ENCODE results near the gene RCCD1.
"Not testable (repeated sequence)": the region's sequence is repeated elsewhere in the genome, so short reads cannot be mapped to it uniquely, and the experiment has no call there.

Gene RCCD1

GRCh38 chr15:90921887-90922286 is 32.8 kb upstream of the RCCD1 start:
- H3K79me1 ChIP-seq (replicated peaks; ENCODE audit: low read length, poor library complexity, severe bottlenecking) = no peaks in the 10 kb centered on the region
- no peaks in the 10 kb centered on the region for H3K4me1 ChIP-seq (ENCODE audit: control insufficient read depth, insufficient read depth, low read depth, low read length)
- WGBS = 97% methylated on average over 1 of the region's 4 CpGs
- H2AFZ ChIP-seq (ENCODE audit: low read depth, low read length) = no peak overlapping the region
- no peak overlapping the region for H3K18ac ChIP-seq (ENCODE audit: low read depth in 1 of 2, low read length in 2 of 2)
- no peak overlapping the region for H3K4ac ChIP-seq (ENCODE audit: low read depth in 1 of 2, low read length in 2 of 2)
- H3K4me3 ChIP-seq (ENCODE audit: insufficient read depth in 1 of 2, low read depth in 1 of 2, low read length in 2 of 2) = no peak overlapping the region
- no peak overlapping the region for H2BK120ac ChIP-seq (ENCODE audit: low read depth, low read length)
- H4K91ac ChIP-seq (ENCODE audit: low read length) = no peak overlapping the region
- no peak overlapping the region for H4K8ac ChIP-seq (ENCODE audit: low read length)
- H3K4me2 ChIP-seq (ENCODE audit: low read length, poor library complexity, severe bottlenecking) = no peak overlapping the region
- no peak overlapping the region for H3K14ac ChIP-seq (ENCODE audit: low read length in 2 of 2)
- H3K9me3 ChIP-seq (ENCODE audit: control insufficient read depth, low read length) = no peaks in the 10 kb centered on the region
- no peak overlapping the region for H2BK12ac ChIP-seq (ENCODE audit: low read length in 2 of 2)
- H3K23ac ChIP-seq (ENCODE audit: low read length in 2 of 2) = no peak overlapping the region
- no peak for DNase-seq
- H3K27me3 ChIP-seq (ENCODE audit: control insufficient read depth in 1 of 2, insufficient read depth in 1 of 2, low read length in 2 of 2) = no peaks in the 10 kb centered on the region
- no peak overlapping the region for H2AK5ac ChIP-seq (ENCODE audit: low read length, severe bottlenecking)
- H2BK5ac ChIP-seq (ENCODE audit: low read depth, low read length, poor library complexity, severe bottlenecking) = no peak overlapping the region
- no peak overlapping the region for H3K9ac ChIP-seq (ENCODE audit: low read length)
- no peak overlapping the region for H2BK15ac ChIP-seq (ENCODE audit: low read depth, poor library complexity, severe bottlenecking)
- H3K36me3 ChIP-seq (ENCODE audit: control insufficient read depth in 1 of 2, insufficient read depth in 2 of 2, low read depth in 1 of 2, low read length in 2 of 2) = peaks cover 34 to 44% of the 10 kb centered on the region in 2 experiments
- no peak overlapping the region for H3K27ac ChIP-seq (ENCODE audit: low read length, poor library complexity, severe bottlenecking)

- not testable (repeated sequence) for H2BK15ac ChIP-seq (ENCODE audit: low read depth, poor library complexity, severe bottlenecking); H3K23ac ChIP-seq (ENCODE audit: low read length in 2 of 2); H2BK12ac ChIP-seq (ENCODE audit: low read length in 2 of 2); H2BK5ac ChIP-seq (ENCODE audit: low read depth, low read length, poor library complexity, severe bottlenecking); H3K4me1 ChIP-seq (ENCODE audit: control insufficient read depth, insufficient read depth, low read depth, low read length); H2BK120ac ChIP-seq (ENCODE audit: low read depth, low read length); H3K14ac ChIP-seq (ENCODE audit: low read length in 2 of 2); H3K9me3 ChIP-seq (ENCODE audit: control insufficient read depth, low read length); H3K79me1 ChIP-seq (replicated peaks; ENCODE audit: low read length, poor library complexity, severe bottlenecking); H2AFZ ChIP-seq (ENCODE audit: low read depth, low read length); H3K4ac ChIP-seq (ENCODE audit: low read depth in 1 of 2, low read length in 2 of 2); H3K27me3 ChIP-seq (ENCODE audit: control insufficient read depth in 1 of 2, insufficient read depth in 1 of 2, low read length in 2 of 2); H3K27ac ChIP-seq (ENCODE audit: low read length, poor library complexity, severe bottlenecking); H3K9ac ChIP-seq (ENCODE audit: low read length); H3K4me2 ChIP-seq (ENCODE audit: low read length, poor library complexity, severe bottlenecking); DNase-seq; H3K18ac ChIP-seq (ENCODE audit: low read depth in 1 of 2, low read length in 2 of 2); H3K4me3 ChIP-seq (ENCODE audit: insufficient read depth in 1 of 2, low read depth in 1 of 2, low read length in 2 of 2); H2AK5ac ChIP-seq (ENCODE audit: low read length, severe bottlenecking); H4K8ac ChIP-seq (ENCODE audit: low read length); H4K91ac ChIP-seq (ENCODE audit: low read length)
- WGBS = 90% methylated on average over 5 of the region's 7 CpGs
- H3K36me3 ChIP-seq (ENCODE audit: control insufficient read depth in 1 of 2, insufficient read depth in 2 of 2, low read depth in 1 of 2, low read length in 2 of 2) = peaks cover 27 to 35% of the 10 kb centered on the region in 2 experiments
Observed at GRCh38 chr15:90922712-90923322, 31.9 kb upstream of the RCCD1 start.

GRCh38 chr15:90924375-90924774 is 30.3 kb upstream of the RCCD1 start:
- no peak overlapping the region for H2AK5ac ChIP-seq (ENCODE audit: low read length, severe bottlenecking)
- no peaks in the 10 kb centered on the region for H3K79me1 ChIP-seq (replicated peaks; ENCODE audit: low read length, poor library complexity, severe bottlenecking)
- H3K4me2 ChIP-seq (ENCODE audit: low read length, poor library complexity, severe bottlenecking) = no peak overlapping the region
- no peak overlapping the region for H2BK12ac ChIP-seq (ENCODE audit: low read length in 2 of 2)
- H3K4ac ChIP-seq (ENCODE audit: low read depth in 1 of 2, low read length in 2 of 2) = no peak overlapping the region
- no peak overlapping the region for H2BK5ac ChIP-seq (ENCODE audit: low read depth, low read length, poor library complexity, severe bottlenecking)
- DNase-seq = no peak
- H4K91ac ChIP-seq (ENCODE audit: low read length) = no peak overlapping the region
- H3K27ac ChIP-seq (ENCODE audit: low read length, poor library complexity, severe bottlenecking) = no peak overlapping the region
- H3K9me3 ChIP-seq (ENCODE audit: control insufficient read depth, low read length) = no peaks in the 10 kb centered on the region
- no peak overlapping the region for H3K23ac ChIP-seq (ENCODE audit: low read length in 2 of 2)
- H3K9ac ChIP-seq (ENCODE audit: low read length) = no peak overlapping the region
- H3K4me3 ChIP-seq (ENCODE audit: insufficient read depth in 1 of 2, low read depth in 1 of 2, low read length in 2 of 2) = no peak overlapping the region
- no peak overlapping the region for H2BK120ac ChIP-seq (ENCODE audit: low read depth, low read length)
- 92% methylated on average over 4 of the region's 5 CpGs for WGBS
- no peak overlapping the region for H3K18ac ChIP-seq (ENCODE audit: low read depth in 1 of 2, low read length in 2 of 2)
- peaks cover 13 to 20% of the 10 kb centered on the region in 2 experiments for H3K36me3 ChIP-seq (ENCODE audit: control insufficient read depth in 1 of 2, insufficient read depth in 2 of 2, low read depth in 1 of 2, low read length in 2 of 2)
- H4K8ac ChIP-seq (ENCODE audit: low read length) = no peak overlapping the region
- no peak overlapping the region for H2BK15ac ChIP-seq (ENCODE audit: low read depth, poor library complexity, severe bottlenecking)
- H2AFZ ChIP-seq (ENCODE audit: low read depth, low read length) = no peak overlapping the region
- H3K14ac ChIP-seq (ENCODE audit: low read length in 2 of 2) = no peak overlapping the region
- H3K4me1 ChIP-seq (ENCODE audit: control insufficient read depth, insufficient read depth, low read depth, low read length) = no peaks in the 10 kb centered on the region
- no peaks in the 10 kb centered on the region for H3K27me3 ChIP-seq (ENCODE audit: control insufficient read depth in 1 of 2, insufficient read depth in 1 of 2, low read length in 2 of 2)

- not testable (repeated sequence) for H3K79me1 ChIP-seq (replicated peaks; ENCODE audit: low read length, poor library complexity, severe bottlenecking); H4K91ac ChIP-seq (ENCODE audit: low read length); H3K27me3 ChIP-seq (ENCODE audit: control insufficient read depth in 1 of 2, insufficient read depth in 1 of 2, low read length in 2 of 2); H2BK12ac ChIP-seq (ENCODE audit: low read length in 2 of 2); H3K23ac ChIP-seq (ENCODE audit: low read length in 2 of 2); H3K27ac ChIP-seq (ENCODE audit: low read length, poor library complexity, severe bottlenecking); H4K8ac ChIP-seq (ENCODE audit: low read length); H2AK5ac ChIP-seq (ENCODE audit: low read length, severe bottlenecking); H3K36me3 ChIP-seq (ENCODE audit: control insufficient read depth in 1 of 2, insufficient read depth in 2 of 2, low read depth in 1 of 2, low read length in 2 of 2); H2BK15ac ChIP-seq (ENCODE audit: low read depth, poor library complexity, severe bottlenecking); H3K4me1 ChIP-seq (ENCODE audit: control insufficient read depth, insufficient read depth, low read depth, low read length); DNase-seq; H3K9ac ChIP-seq (ENCODE audit: low read length); H3K18ac ChIP-seq (ENCODE audit: low read depth in 1 of 2, low read length in 2 of 2); H2BK120ac ChIP-seq (ENCODE audit: low read depth, low read length); H3K4ac ChIP-seq (ENCODE audit: low read depth in 1 of 2, low read length in 2 of 2); H3K14ac ChIP-seq (ENCODE audit: low read length in 2 of 2); H3K4me3 ChIP-seq (ENCODE audit: insufficient read depth in 1 of 2, low read depth in 1 of 2, low read length in 2 of 2); H2AFZ ChIP-seq (ENCODE audit: low read depth, low read length); H2BK5ac ChIP-seq (ENCODE audit: low read depth, low read length, poor library complexity, severe bottlenecking); H3K4me2 ChIP-seq (ENCODE audit: low read length, poor library complexity, severe bottlenecking); H3K9me3 ChIP-seq (ENCODE audit: control insufficient read depth, low read length)
- 93% methylated on average over 10 of the region's 10 CpGs for WGBS
Observed at GRCh38 chr15:90926766-90927165, 27.9 kb upstream of the RCCD1 start.

Measured in mesenchymal stem cell (in vitro differentiated cells and primary cell).